Stimulated activated naive CD8-positive, alpha-beta T cell treated with anti-CD3 and anti-CD28 coated beads, Interleukin-15, amount 100 ng/mL, for 72 hours (primary cell): ENCODE results near the gene PARP11.

Experiments used
- ATAC-seq: fragments of 150-1000 bp; cut with Tn5 transposase; 2 replicates; pipeline ENCODE4 v1.10.0; 2021; ENCODE audit warnings: mild to moderate bottlenecking, moderate library complexity
- DNase-seq, 2 donors: peaks; one replicate each; pipeline ENCODE4 v3.0.0; 2021 to 2022
- H3K27ac Mint-ChIP-seq, 2 donors: one replicate each; pipeline ENCODE4 v1.8.0; 2022; ENCODE audit warnings: mild to moderate bottlenecking in 2 of 2, mixed read lengths in 2 of 2, moderate library complexity in 2 of 2
- H3K27me3 Mint-ChIP-seq: one replicate; pipeline ENCODE4 v1.8.0; 2022; ENCODE audit warnings: mixed read lengths
- H3K4me1 Mint-ChIP-seq: one replicate; pipeline ENCODE4 v1.8.0; 2022; ENCODE audit warnings: mild to moderate bottlenecking, mixed read lengths
- H3K4me3 Mint-ChIP-seq, 2 donors: one replicate each; pipeline ENCODE4 v1.8.0; 2022; ENCODE audit warnings: mild to moderate bottlenecking in 2 of 2, mixed read lengths in 2 of 2, moderate library complexity in 1 of 2
- H3K9me3 Mint-ChIP-seq, 2 donors: one replicate each; pipeline ENCODE4 v1.8.0; 2022; ENCODE audit warnings: mixed read lengths in 2 of 2

The PARP11 gene

GRCh38 chr12:3872800-3873636, at the start of gene PARP11:
Gene PARP11, minus strand, starts transcription at chr12:3873399. Its CDS starts 170 bp downstream, at chr12:3873229.
- Mint-ChIP-seq H3K27ac (peak within 1 kb of the TSS; percentile 94 to 98), H3K4me3 (peak within 1 kb of the TSS; percentile 92 to 97), H3K27me3 (no peaks in the 10 kb centered on the region), H3K4me1 (peaks cover 51% of the 10 kb centered on the region), H3K9me3 (peaks cover 12% of the 10 kb centered on the region in 2 donors)
- ATAC-seq (peak; percentile 96), DNase-seq (peak; percentile 94 to 96)

GRCh38 chr12:3922033-3922432, 48.8 kb upstream of the PARP11 start:
- Mint-ChIP-seq H3K9me3 (no peaks in the 10 kb centered on the region), H3K4me3 (no peak overlapping the region), H3K4me1 (peaks cover 19% of the 10 kb centered on the region), H3K27me3 (no peaks in the 10 kb centered on the region), H3K27ac (no peak overlapping the region)
- DNase-seq, result no peak
- no peak for ATAC-seq

GRCh38 chr12:3921526-3921925, 48.3 kb upstream of the PARP11 start:
- Mint-ChIP-seq H3K27ac (no peak overlapping the region), H3K4me1 (peaks cover 19% of the 10 kb centered on the region), H3K9me3 (no peaks in the 10 kb centered on the region), H3K27me3 (no peaks in the 10 kb centered on the region), H3K4me3 (no peak overlapping the region)
- no peak for DNase-seq
- no peak for ATAC-seq

GRCh38 chr12:3921151-3921471, 47.9 kb upstream of the PARP11 start:
- H3K27me3 Mint-ChIP-seq, result no peaks in the 10 kb centered on the region
- ATAC-seq (no peak), DNase-seq (no peak)
- no peak overlapping the region for H3K27ac Mint-ChIP-seq
- no peaks in the 10 kb centered on the region for H3K9me3 Mint-ChIP-seq
- no peak overlapping the region for H3K4me3 Mint-ChIP-seq
- peaks cover 19% of the 10 kb centered on the region for H3K4me1 Mint-ChIP-seq

GRCh38 chr12:3920351-3921150, 47.4 kb upstream of the PARP11 start:
- H3K27ac Mint-ChIP-seq, result no peak overlapping the region
- ATAC-seq (no peak), DNase-seq (no peak)
- H3K4me1 Mint-ChIP-seq, result peaks cover 14% of the 10 kb centered on the region
- no peak overlapping the region for H3K4me3 Mint-ChIP-seq
- no peaks in the 10 kb centered on the region for H3K9me3 Mint-ChIP-seq
- no peaks in the 10 kb centered on the region for H3K27me3 Mint-ChIP-seq

- ATAC-seq, result peak; percentile 45
- Mint-ChIP-seq H3K4me3 (no peak overlapping the region), H3K9me3 (peaks cover 15 to 18% of the 10 kb centered on the region in 2 donors), H3K27ac (no peak overlapping the region), H3K4me1 (peaks cover 15% of the 10 kb centered on the region), H3K27me3 (no peaks in the 10 kb centered on the region)
- DNase-seq, result no peak
These were observed 40.1 kb upstream of the PARP11 start for GRCh38 chr12:3913278-3913677.

- Mint-ChIP-seq H3K27ac (no peak overlapping the region), H3K4me3 (no peak overlapping the region)
These were observed 39.7 kb upstream of the PARP11 start for GRCh38 chr12:3912863-3913262.

GRCh38 chr12:3911409-3911808, 38.2 kb upstream of the PARP11 start:
- H3K27me3 Mint-ChIP-seq, result no peaks in the 10 kb centered on the region
- DNase-seq (no peak), ATAC-seq (no peak)
- peak overlapping the region in 1 of 2 donors; percentile 37 for H3K27ac Mint-ChIP-seq
- H3K4me1 Mint-ChIP-seq, result peaks cover 31% of the 10 kb centered on the region
- peaks cover 15 to 18% of the 10 kb centered on the region in 2 donors for H3K9me3 Mint-ChIP-seq
- no peak overlapping the region for H3K4me3 Mint-ChIP-seq

More at GRCh38 chr12:3912863-3913262, 39.7 kb upstream of the PARP11 start:
- H3K4me1 Mint-ChIP-seq, result peaks cover 20% of the 10 kb centered on the region
- ATAC-seq (no peak), DNase-seq (no peak)
- H3K9me3 Mint-ChIP-seq, result peaks cover 15 to 18% of the 10 kb centered on the region in 2 donors
- H3K27me3 Mint-ChIP-seq, result no peaks in the 10 kb centered on the region

GRCh38 chr12:3905664-3906063, 32.5 kb upstream of the PARP11 start:
- Mint-ChIP-seq H3K9me3 (peaks cover 0 to 7% of the 10 kb centered on the region in 2 donors), H3K4me1 (peaks cover 32% of the 10 kb centered on the region), H3K27ac (no peak overlapping the region), H3K27me3 (no peaks in the 10 kb centered on the region), H3K4me3 (peak overlapping the region; percentile 57 to 67)
- ATAC-seq, result no peak
- no peak for DNase-seq

GRCh38 chr12:3904999-3905398, 31.8 kb upstream of the PARP11 start:
- peaks cover 0 to 3% of the 10 kb centered on the region in 2 donors for H3K9me3 Mint-ChIP-seq
- ATAC-seq, result no peak
- H3K27ac Mint-ChIP-seq, result peak overlapping the region in 1 of 2 donors; percentile 2
- DNase-seq, result no peak
- H3K27me3 Mint-ChIP-seq, result no peaks in the 10 kb centered on the region
- peaks cover 32% of the 10 kb centered on the region for H3K4me1 Mint-ChIP-seq
- H3K4me3 Mint-ChIP-seq, result peak overlapping the region; percentile 49 to 57

- peaks cover 33% of the 10 kb centered on the region for H3K4me1 Mint-ChIP-seq
- no peak overlapping the region for H3K27ac Mint-ChIP-seq
- no peaks in the 10 kb centered on the region for H3K9me3 Mint-ChIP-seq
- no peak overlapping the region for H3K4me3 Mint-ChIP-seq
- H3K27me3 Mint-ChIP-seq, result no peaks in the 10 kb centered on the region
- ATAC-seq, result no peak
- DNase-seq, result no peak
These were observed 29.7 kb upstream of the PARP11 start for GRCh38 chr12:3902921-3903320.

- Mint-ChIP-seq H3K4me3 (no peak overlapping the region), H3K27ac (no peak overlapping the region), H3K27me3 (no peaks in the 10 kb centered on the region), H3K9me3 (no peaks in the 10 kb centered on the region), H3K4me1 (peaks cover 37% of the 10 kb centered on the region)
- ATAC-seq (no peak), DNase-seq (no peak)
These were observed 27.9 kb upstream of the PARP11 start for GRCh38 chr12:3901116-3901515.

GRCh38 chr12:3898756-3899155, 25.6 kb upstream of the PARP11 start:
- Mint-ChIP-seq H3K4me3 (no peak overlapping the region), H3K27ac (peak overlapping the region in 1 of 2 donors; percentile 89), H3K27me3 (no peaks in the 10 kb centered on the region), H3K9me3 (no peaks in the 10 kb centered on the region), H3K4me1 (peaks cover 22% of the 10 kb centered on the region)
- ATAC-seq, result no peak
- DNase-seq, result no peak

GRCh38 chr12:3897371-3897971, 24.3 kb upstream of the PARP11 start:
- ATAC-seq, result peak; percentile 69
- Mint-ChIP-seq H3K4me3 (peak overlapping the region; percentile 36 to 66), H3K4me1 (peaks cover 22% of the 10 kb centered on the region), H3K27me3 (no peaks in the 10 kb centered on the region), H3K27ac (peak overlapping the region; percentile 61 to 72), H3K9me3 (no peaks in the 10 kb centered on the region)
- no peak for DNase-seq

- peak overlapping the region in 1 of 2 donors; percentile 66 for H3K4me3 Mint-ChIP-seq
- DNase-seq (no peak), ATAC-seq (no peak)
- H3K27me3 Mint-ChIP-seq, result no peaks in the 10 kb centered on the region
- H3K27ac Mint-ChIP-seq, result no peak overlapping the region
- no peaks in the 10 kb centered on the region for H3K9me3 Mint-ChIP-seq
- peaks cover 22% of the 10 kb centered on the region for H3K4me1 Mint-ChIP-seq
These were observed 23.7 kb upstream of the PARP11 start for GRCh38 chr12:3896801-3897351.
